GM21381 (cell line): ENCODE data around the gene RAB9A.
"Not testable (repeated sequence)": the region's sequence is repeated elsewhere in the genome, so short reads cannot be mapped to it uniquely, and the experiment has no call there.

Source experiments
- ATAC-seq: cut with Tn5 transposase; IDR thresholded peaks from one replicate; pipeline ENCODE4 v1.9.1; 2021; ENCODE audit warnings: mild to moderate bottlenecking, moderate library complexity; ENCODE audit not compliant: unreplicated experiment

RAB9A gene, protein sequence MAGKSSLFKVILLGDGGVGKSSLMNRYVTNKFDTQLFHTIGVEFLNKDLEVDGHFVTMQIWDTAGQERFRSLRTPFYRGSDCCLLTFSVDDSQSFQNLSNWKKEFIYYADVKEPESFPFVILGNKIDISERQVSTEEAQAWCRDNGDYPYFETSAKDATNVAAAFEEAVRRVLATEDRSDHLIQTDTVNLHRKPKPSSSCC

DNA sequence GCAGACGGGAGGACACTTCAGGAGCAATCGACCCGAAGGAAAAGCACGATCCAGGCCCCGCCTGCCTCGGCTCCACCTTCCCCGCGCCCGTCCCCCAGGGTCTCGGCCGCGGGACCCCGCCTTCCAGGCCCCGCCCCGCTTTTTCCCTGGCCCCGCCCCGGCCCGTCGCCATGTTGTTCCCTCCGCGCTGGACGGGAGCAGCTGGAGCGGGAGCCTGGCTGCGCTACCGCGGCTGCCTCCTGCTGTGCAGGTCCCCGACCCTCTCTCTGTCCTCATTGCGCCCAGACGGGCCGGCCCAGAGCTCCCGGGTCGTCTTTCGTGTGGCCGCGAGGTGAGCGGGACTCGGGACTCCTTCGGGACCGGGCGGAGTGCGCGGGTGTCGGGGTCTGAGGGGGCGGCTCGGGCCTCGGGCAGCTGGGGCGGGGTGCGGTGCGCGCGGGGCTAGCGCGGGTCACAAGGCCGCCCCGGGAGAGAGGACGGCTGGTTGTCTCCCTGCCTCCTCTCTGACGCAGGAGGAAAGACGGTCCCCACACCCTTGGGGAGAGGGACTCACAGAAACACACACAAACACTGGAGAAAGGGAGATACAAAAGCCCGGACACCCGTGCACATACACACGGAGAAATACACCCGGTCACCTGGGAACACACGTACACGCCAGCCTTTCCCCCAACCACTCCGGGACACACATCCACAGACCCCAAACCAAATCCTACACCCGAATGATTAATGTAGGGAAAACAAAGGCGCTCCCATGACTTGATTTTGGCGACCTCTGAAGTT lies at the start of gene RAB9A:
RAB9A (plus strand) TSS at position 171 of the 783 bp plus-strand sequence. CDS start 19,619 bp downstream, outside the sequence.
- peak; percentile 74 for ATAC-seq

DNA sequence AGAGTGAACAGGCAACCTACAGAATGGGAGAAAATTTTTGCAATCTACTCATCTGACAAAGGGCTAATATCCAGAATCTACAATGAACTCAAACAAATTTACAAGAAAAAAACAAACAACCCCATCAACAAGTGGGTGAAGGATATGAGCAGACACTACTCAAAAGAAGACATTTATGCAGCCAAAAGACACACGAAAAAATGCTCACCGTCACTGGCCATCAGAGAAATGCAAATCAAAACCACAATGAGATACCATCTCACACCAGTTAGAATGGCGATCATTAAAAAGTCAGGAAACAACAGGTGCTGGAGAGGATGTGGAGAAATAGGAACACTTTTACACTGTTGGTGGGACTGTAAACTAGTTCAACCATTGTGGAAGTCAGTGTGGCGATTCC lies 47.2 kb upstream of the RAB9A start:
- not testable (repeated sequence) for ATAC-seq

DNA sequence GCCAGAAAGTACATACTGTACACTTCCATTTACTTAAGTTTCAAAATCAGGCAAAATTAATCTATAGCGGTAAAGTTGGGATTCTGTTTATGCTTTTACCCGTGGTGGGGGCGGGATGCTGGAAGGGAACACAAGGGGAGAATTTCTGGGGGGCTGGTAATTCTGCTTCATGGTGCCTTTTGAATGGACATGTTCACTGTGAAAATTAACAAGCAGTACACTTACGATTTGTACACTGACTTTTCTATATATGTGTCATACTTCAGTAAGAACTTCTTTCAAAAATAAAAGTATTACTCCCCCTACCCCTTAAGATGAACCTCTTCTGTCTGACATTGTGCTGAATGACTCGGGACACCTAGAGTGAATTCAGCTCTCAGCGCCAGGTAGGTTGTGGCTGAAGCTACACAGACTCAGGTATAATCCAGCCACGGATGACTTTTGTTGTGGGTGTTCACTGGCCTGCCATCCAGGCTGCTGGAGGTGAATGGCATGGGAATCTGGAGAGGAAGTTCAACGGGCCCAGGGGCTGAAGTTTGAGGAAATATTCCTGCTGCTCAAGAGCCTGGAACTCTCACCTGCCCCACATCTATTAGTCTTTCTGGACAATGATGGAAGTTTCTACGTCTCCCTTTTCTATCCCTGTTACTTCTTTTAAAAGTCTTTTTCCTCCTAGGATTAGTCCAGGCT lies 43.3 kb upstream of the RAB9A start:
- no peak for ATAC-seq

DNA sequence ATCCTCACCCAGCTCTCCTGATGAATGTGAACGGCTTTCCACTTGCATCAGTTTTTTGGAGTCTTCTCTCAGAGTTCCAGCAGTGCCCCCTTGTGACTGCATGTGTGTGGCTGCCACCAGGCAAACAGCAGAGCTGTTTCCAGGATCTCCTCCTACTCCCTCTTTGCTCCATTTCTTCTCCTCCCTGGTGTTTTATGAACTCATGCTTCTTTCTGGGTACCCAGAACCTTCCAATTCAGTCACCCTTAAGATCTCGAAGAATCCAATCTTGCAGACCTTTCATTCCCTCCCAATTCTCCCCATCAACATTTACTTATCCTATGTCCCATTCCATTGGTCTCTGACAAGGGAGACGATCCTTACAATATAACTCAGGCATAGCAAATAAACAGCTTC lies 42.8 kb upstream of the RAB9A start:
- ATAC-seq: no peak

DNA sequence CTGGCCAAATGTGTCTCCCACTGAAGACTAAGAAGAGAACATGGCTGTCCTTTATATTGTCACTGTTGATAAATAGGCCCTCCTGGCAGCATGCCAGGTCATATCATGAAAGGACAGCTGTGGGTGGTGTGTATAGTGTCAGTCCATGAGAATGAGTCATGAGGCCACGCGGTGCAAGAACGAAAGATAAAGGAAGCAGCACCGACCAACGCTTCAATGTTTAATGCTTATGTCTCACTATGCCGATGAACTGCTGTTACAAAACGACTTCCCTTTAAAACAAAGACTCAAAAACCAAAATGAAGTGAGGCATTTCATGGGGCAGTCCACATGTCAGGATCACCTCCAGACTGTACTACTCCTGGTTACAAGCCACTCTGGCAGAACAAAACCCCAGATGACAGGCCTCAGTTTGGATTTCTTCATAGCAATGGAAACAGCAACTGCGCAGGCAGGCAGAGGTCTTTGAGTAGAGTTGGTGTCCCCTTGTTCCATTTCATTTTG lies 41.2 kb upstream of the RAB9A start:
- ATAC-seq: no peak

DNA sequence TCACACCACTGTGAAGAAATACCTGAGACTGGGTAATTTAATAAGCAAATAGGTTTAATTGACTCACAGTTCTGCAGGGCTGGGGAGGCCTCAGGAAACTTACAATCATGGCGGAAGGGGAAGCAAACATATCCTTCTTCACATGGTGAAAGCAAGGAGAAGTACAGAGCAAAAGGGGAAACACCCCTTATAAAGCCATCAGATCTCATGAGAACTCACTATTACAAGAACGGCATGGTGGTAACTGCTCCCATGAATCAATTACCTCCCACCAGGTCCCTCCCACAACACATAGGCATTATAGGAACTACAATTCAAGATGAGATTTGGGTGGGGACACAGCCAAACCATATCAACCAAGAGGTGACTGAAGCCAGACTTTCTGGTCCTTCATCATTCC lies 40.6 kb upstream of the RAB9A start:
- ATAC-seq: not testable (repeated sequence)

DNA sequence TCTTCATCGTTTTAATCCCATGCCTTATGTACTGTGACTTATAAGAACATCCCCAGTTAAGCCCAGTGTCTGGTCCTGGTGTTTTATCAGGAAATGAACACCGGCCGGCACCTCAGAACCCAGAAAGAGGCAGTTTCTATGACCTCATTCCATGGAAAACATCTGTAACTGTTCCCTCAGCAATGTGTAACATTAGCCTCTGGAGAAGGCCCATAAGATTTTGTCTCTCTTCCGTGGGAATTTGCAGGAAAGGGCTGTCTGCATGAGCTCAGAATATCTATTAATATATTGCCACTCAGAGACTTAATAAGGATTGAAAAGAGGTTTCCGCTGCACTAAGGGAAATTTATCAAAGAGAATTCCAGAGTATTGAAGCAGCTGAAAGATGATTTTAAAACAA lies 39.1 kb upstream of the RAB9A start:
- ATAC-seq: no peak

DNA sequence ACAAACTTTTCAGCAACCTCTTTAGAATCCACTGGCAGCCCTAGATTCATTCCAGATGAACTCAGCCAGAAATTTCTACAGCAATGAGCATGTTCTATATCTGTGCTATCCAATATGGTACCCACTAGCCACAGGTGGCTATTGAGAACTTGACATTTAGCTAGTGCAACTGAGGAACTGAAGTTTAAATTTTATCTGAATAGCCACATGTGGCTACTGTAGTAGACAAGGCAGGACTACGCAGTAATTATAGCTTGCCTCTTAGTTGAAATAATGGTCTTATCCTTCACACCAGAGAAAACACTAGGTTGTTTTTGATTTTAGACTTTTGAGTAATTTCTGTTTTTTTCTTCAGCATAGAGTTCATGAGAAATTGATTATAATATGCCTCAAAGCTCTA lies 38.6 kb upstream of the RAB9A start:
- no peak for ATAC-seq

DNA sequence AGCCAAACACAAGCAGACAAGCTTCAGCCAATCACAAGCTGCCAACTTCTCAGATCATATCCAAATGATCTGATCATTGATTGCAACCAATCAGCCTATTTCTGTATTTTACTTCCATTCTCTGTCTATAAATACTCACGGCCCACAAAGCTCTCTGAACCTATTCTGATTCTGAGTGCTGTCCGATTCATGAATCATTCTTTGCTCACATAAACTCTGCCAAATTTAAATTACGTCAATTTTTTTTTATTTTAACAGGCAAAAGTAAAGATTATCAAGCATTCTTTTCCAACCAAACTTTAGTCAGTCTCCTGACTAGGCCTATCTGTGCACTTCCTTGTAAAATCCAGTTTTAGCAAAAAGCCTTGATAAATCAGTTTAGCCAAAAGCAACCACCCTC lies 37.8 kb upstream of the RAB9A start:
- ATAC-seq: no peak

DNA sequence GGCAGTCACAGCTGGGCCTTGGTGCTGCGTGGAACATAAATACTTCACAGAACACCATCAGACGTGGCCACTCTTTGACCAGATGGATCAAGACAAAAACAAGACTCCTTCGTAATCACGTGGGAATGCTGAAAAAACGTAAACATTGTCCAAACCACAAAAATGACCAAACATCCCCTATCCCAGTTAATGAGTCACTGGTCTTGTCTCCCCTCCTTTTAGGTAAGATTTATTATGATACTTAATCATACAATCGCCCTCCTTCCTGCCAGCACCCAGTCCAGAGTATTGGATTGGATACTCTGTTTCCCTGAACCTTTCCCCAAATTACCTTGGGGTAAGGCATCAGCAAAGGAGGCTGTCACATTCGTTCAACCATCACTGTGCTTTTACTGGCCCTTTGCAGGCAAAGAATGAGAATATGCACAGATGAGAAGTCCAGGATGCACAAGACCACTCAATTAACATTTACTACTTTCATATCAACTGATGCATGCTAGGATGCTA lies 36.6 kb upstream of the RAB9A start:
- peak; percentile 1 for ATAC-seq

DNA sequence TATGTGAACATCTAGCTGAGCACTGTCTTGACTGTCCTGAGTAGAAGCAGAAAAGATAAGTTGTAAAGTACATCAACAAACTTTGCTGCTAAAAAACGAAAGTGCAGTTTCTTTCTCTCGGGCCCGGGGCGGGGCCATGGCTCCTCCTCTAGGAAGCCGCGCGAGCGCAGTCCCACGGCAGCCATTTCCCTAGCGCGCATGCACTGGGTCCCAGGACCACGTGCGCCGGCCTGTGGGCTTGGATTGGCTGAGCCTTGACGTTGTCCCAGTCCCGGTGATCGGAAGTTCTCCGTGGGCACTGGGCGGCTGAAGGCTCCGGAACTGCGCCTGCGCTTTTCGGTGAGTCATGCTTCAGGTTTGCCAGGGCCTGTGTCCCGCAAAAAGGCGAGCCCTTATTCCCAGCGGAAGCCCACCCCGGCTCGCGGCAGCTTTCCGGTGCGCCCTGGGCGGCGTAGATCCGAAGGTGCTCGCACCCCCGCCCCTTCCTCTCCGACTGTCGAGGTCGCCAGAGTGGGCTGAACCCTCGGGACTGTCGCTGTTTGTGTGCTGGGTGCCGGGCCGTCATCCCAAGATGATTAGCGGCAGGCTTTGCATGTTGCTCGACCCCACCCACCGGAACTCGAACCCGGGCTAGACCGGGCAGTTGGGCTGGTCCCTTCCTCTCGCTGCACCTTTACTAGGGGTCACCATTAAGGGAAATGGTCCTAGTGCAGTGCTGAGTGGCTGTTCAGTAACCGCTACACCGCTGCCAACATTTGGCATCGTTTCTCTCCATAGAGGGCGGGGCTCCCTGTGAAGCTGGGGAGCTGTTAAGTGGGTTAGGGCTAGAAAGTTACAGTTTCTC lies 35.9 kb upstream of the RAB9A start, which contains the start of gene TCEANC:
TCEANC (plus strand) TSS at position 292 of the 844 bp plus-strand sequence. CDS start 9,368 bp downstream, outside the sequence.
- peak; percentile 94 for ATAC-seq

DNA sequence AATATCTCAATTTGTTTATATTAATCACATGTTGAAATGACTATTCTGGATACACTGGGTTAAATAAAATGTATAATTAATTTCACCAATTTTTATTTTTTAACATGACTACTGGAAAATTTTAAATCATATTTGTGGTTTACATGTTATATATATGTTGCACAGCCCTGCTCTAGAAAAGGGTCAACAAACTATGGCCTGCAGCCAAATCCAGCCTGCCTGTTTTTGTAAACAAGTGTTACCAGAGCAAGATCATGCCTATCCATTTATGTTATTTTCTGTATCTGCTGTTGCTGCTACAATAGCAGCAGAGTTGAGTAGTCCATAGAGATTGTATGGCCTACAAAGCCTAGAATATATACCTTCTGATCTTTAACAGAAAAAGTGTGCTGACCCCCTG lies 34.8 kb upstream of the RAB9A start:
- no peak for ATAC-seq

DNA sequence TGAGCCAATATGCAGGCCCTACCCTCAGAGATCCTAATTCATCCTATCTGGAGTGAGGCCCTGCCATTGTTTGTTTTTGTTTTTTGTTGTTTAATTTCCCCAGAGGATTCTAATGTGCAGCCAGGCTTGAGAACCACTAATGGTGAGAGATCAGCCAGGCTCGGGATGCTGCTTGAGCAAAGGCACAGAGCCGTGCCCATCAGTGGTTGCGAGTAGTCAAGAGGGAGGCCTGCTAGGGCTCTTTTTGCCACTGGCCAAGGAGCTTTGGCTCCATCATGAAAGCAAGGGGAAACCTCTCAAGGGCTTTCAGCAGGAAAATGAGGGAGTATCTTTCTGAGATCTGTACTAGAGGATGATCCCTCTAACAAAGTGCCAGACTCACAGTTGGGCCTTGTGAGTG lies 33.3 kb upstream of the RAB9A start:
- ATAC-seq: no peak

DNA sequence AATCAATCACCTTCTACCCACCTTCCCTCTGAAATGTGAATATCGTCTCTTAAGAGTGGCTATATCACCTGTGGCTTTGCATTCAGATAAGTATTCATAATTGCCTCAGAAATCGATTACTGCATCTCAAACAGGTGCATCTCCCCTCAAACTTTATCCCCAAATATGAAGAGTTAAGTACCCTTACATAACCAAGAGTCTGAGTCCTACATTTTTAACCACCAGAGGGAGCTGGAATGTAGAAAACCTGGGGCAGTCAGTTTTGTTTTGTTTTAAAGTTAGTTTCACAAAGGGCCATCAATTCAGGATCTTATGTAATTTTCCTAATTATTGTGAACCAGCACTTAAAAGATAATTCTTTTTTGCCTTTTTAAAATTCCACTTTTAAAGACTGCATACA lies 30.3 kb upstream of the RAB9A start:
- ATAC-seq: no peak

DNA sequence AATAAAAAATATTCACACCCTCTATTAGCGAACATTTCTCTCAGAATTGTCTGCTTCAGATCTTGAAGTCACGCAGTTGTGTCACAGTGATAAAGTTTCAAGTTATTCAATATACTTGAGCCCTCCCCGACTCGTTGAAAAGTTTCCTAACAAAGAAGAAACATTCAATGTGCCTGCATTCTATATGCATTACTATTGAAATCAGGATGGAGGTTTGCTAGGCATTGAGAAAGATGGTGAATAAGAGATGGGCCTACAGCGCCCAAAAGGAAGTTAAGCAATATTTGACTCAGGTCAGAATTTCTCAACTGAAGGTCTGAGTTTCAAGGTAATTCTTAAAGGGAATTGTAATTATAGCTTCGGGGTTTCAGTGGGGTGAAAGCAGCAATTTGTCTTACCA lies 29.9 kb upstream of the RAB9A start:
- no peak for ATAC-seq

DNA sequence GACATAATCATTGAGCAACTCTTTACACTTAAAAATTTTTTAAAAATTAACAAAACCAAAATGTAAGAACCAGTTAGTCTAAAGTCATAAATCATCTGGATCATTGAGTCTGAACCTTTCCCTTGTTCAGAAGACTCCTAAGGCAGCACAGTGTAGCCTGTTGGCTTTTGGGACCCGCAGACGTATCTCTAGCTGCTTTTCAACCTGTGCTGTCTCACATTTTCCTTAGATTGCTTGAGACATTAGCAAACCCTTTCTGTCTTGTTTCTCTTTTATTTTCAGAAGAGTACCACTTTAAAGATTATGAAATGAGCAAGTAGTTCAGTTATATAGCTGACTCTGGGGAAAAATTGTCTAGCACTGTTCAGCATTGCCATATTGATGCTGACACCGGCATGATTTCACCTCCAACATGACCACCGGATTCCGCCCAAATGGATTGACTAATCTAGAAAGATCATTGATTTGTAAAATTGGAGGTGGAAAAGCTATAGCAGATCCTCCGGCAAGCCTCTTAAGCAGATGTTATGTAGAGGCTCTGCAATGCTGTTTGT lies 27.1 kb upstream of the RAB9A start:
- no peak for ATAC-seq

DNA sequence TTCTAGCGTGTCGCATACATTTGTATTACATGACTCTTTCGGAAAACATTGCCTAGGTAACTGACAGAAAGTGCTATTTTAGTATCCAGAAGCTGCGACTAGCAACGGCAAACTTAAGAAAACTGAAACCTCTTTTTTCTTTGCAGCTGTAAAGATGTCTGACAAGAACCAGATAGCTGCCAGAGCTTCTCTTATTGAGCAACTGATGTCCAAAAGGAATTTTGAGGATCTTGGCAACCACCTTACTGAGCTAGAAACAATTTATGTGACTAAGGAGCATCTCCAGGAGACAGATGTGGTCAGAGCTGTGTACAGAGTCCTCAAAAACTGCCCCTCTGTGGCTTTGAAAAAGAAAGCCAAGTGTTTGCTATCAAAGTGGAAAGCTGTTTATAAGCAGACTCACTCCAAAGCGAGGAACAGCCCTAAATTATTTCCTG lies 26.6 kb upstream of the RAB9A start:
- ATAC-seq: no peak

DNA sequence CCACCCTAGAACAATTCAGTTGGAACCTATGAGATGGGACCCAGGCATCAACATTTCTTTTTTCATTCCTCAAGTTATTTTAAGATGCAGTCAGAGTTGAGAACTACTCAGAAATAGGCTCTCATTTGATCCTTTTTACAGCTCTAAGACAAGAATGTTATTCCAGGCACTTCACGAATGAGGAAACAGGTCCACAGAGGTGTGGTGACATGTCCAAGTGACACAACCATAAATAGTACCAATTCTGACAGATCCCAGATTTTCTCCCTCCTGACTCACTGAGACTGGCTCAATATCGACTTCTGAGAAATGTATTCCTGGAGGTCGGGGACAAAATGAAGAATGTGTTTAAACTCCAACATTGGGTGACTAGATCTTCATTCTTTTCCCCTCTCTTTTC lies 24.9 kb upstream of the RAB9A start:
- ATAC-seq: no peak

DNA sequence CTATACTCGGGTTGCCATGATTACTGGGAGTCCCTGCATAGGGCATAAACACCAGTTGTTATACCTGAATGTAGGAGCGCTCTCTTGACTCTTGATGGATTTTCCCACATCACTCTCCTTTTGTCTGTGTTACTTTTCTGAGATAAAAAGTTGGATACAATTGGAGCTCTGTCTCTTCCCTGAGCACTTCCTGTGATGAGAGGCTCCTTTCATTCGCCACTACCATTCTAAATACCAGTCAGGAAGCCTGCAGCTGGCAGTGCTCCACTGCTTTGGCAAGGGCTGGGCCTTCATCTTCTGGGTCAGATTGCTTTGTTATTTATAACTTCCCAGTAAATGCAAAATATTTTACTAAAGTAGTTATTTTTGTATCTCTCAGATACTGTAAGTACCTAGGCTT lies 22.1 kb upstream of the RAB9A start:
- ATAC-seq: no peak

DNA sequence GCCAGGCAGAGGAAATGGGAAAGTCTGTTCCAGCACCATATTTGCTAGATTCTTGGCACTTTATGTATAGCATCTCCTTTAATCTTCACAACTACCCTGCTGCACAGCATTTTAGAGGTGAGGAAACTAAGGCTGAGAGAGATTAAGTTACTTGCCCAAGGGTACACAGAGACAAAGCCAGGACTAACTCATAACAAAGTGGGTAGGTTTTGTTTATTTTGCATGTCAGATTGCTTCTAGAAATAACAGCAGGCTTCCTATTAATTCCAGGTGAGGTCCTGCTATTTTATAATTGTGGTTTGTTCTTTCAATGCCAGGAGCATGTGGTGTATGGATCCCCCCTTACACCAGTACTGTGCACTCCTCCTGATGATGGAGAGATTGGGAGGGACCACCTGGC lies 21.0 kb upstream of the RAB9A start:
- ATAC-seq: no peak
